GM19193 (cell line): ENCODE results near the gene LMAN1.

Experiments
- POLR2A ChIP-seq: IDR thresholded peaks from 4 replicates; pipeline ENCODE4 v1.6.1; 2011; ENCODE audit not compliant: insufficient read depth, insufficient read length; ENCODE audit errors: extremely low read depth

LMAN1 gene

GRCh38 chr18:59293317-59293716 is 65.7 kb downstream of the LMAN1 start:
- no peak for TF ChIP-seq POLR2A

DNA sequence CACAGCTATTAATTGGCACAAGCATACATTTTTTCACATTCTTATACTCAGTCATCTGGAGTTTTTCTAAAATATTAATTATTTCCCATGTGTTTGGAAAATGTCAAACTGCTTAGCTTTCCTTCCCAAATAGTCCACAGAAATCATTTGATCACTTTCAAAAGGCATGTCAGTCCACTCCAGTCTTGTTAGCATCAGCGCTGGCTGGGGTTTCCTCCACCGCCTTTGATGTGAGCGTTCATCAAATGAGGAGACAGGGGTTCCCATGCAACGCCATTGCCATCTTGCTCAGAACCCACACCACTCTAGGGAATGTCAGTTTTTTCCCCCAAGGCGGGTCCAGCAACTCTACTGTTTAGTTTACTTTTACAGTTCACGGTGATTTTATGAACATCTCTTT is 72.7 kb downstream of the LMAN1 start:
- no peak for TF ChIP-seq POLR2A

GRCh38 chr18:59282341-59282740 is 76.7 kb downstream of the LMAN1 start:
- TF ChIP-seq POLR2A = no peak

DNA sequence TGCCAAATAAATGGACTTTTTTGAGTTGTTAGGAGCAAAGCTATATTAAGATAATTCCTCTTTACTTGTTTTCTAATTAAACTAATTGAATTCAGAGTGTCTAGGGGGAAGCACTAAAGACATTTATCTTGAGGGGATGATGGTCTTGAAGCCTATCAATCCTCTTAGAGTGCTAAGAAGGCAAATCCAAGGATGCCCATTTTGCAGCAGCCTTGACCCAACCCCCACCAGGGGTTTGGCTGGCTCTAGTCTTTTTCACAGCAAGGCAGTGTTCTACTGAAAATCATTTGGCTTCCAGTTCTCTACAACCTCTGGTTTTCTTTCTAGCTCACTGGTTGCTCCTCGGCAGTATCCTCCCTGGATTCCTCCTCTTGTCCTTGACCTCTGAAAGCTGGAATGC is 79.3 kb downstream of the LMAN1 start:
- TF ChIP-seq POLR2A = no peak

- TF ChIP-seq POLR2A = no peak
Measured at GRCh38 chr18:59279193-59279592, 79.9 kb downstream of the LMAN1 start.

GRCh38 chr18:59278793-59279192 is 80.3 kb downstream of the LMAN1 start:
- TF ChIP-seq POLR2A = no peak
